Karpas-422 (cell line): ENCODE measurements around the gene RAB11FIP3. TPM values are rescaled to one million over a fixed set of nuclear protein-coding genes. Genes with fewer than 3 reads are reported as not detected.

ENCODE experiments used
- DNase-seq: peaks from one replicate; pipeline ENCODE4 v3.0.0-alpha.2; 2015
- H2AFZ ChIP-seq: fragments of 200-600 bp; sonication (generic); 2 replicates; pipeline ENCODE4 v1.6.1; 2014; ENCODE audit warnings: antibody characterized with exemption, low read length, mixed read lengths
- H3K27ac ChIP-seq: fragments of 200-600 bp; sonication (generic); 2 replicates; pipeline ENCODE4 v1.5.1; 2014; ENCODE audit warnings: mild to moderate bottlenecking, low read length, moderate library complexity
- H3K27me3 ChIP-seq: fragments of 200-600 bp; sonication (generic); 2 replicates; pipeline ENCODE4 v1.6.1; 2014; ENCODE audit warnings: low read length, mixed read lengths
- H3K36me3 ChIP-seq: fragments of 200-600 bp; sonication (generic); 2 replicates; pipeline ENCODE4 v1.6.1; 2014; ENCODE audit warnings: low read length, mixed read lengths; ENCODE audit not compliant: insufficient read depth
- H3K4me1 ChIP-seq: fragments of 200-600 bp; sonication (generic); 2 replicates; pipeline ENCODE4 v1.6.1; 2014; ENCODE audit warnings: mild to moderate bottlenecking, low read length, mixed read lengths
- H3K4me2 ChIP-seq: fragments of 200-600 bp; sonication (generic); 2 replicates; pipeline ENCODE4 v1.6.1; 2014; ENCODE audit warnings: low read length, low read depth, mild to moderate bottlenecking; ENCODE audit not compliant: poor library complexity, severe bottlenecking
- H3K4me3 ChIP-seq: fragments of 200-600 bp; sonication (generic); 2 replicates; pipeline ENCODE4 v1.5.1; 2014; ENCODE audit warnings: mild to moderate bottlenecking, antibody characterized with exemption, low read length, mixed read lengths
- H3K79me2 ChIP-seq: fragments of 200-600 bp; sonication (generic); 2 replicates; pipeline ENCODE4 v1.6.1; 2014; ENCODE audit warnings: mild to moderate bottlenecking, low read length, mixed read lengths
- H3K9ac ChIP-seq: fragments of 200-600 bp; sonication (generic); 2 replicates; pipeline ENCODE4 v1.6.0; 2014; ENCODE audit warnings: low read length
- H3K9me2 ChIP-seq: fragments of 200-600 bp; sonication (generic), shearing (Covaris generic); replicated peaks from 2 replicates; pipeline ENCODE4 v1.6.0; 2014; ENCODE audit warnings: mild to moderate bottlenecking, low read length, moderate library complexity; ENCODE audit not compliant: insufficient read depth
- H3K9me3 ChIP-seq: fragments of 300-700, 200-600 bp; sonication (generic); 2 replicates; pipeline ENCODE4 v1.6.1; 2014; ENCODE audit warnings: low read length, mixed read lengths
- H4K20me1 ChIP-seq: fragments of 200-600 bp; sonication (generic); 2 replicates; pipeline ENCODE4 v1.6.1; 2014; ENCODE audit warnings: mild to moderate bottlenecking, antibody characterized with exemption, low read length, low read depth; ENCODE audit not compliant: insufficient read depth
- small RNA-seq: library from RNA; depleted of rRNA; stranded (forward); fragments of <200 nt; gene quantifications from one replicate; pipeline ENCODE3, GENCODE V24; 2014
- total RNA-seq: library from RNA; depleted of rRNA; stranded (reverse); fragments of >200 nt; shearing (Covaris generic); gene quantifications from 2 replicates; pipeline ENCODE4 v1.2.3, GENCODE V29; 2014; ENCODE audit warnings: low replicate concordance; rRNA removed

RAB11FIP3 gene
- total RNA-seq, 1 experiment from 2014 or later, result 6.0 TPM

DNA sequence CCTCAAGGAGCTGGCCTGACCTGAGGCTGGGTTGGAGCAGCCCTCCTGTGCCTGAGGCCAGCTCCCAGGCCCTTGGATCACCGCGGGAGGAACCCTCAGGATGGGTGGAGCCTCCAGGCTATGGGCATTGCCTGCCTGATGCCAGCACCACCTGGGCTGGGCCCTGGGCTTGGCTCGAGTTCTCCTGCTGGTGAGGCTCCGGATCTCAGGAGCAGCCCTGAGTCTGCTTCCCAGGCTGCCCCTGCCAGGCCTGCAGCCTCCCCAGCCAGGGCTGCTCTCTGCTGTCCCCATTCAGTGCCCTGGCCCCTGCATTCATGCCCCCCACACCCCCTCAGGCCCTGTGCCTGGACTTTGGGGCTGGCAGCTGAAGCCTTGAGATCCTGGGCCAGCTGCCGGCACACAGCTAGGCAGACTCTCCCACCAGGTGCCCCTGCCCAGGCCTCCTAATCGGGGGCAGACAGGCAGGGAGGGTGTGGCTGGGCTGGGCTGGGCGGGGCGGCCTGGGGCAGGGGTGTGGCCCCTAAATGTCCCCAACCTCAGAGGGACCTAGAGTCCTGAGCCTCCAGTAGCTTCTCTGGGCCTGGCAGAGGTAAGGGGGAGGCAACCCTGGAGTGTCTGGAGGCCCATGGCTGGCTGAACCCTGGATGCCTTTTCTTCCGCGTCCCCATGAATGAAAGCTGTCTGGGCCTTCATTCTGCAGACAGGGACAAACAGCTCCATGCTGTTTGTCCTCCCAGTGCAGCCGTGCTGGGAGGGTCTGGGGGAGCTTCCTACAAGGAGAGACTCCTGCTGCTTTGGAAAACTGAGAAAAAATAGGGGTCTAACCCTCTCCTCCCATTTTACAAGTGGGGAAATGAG lies 143.2 kb downstream of the RAB11FIP3 start:
- Histone ChIP-seq H3K79me2 (peaks cover 23% of the 10 kb centered on the region), H3K36me3 (no peaks in the 10 kb centered on the region), H4K20me1 (no peaks in the 10 kb centered on the region), H3K4me3 (peak overlapping the region; percentile 79), H3K9me2 (no peaks in the 10 kb centered on the region), H3K27ac (peak overlapping the region; percentile 41), H3K9me3 (no peaks in the 10 kb centered on the region), H3K4me1 (peaks cover 37% of the 10 kb centered on the region), H3K27me3 (no peaks in the 10 kb centered on the region), H3K4me2 (peak overlapping the region; percentile 99), H3K9ac (peak overlapping the region; percentile 91), H2AFZ (no peak overlapping the region)
- peak; percentile 62 for DNase-seq

DNA sequence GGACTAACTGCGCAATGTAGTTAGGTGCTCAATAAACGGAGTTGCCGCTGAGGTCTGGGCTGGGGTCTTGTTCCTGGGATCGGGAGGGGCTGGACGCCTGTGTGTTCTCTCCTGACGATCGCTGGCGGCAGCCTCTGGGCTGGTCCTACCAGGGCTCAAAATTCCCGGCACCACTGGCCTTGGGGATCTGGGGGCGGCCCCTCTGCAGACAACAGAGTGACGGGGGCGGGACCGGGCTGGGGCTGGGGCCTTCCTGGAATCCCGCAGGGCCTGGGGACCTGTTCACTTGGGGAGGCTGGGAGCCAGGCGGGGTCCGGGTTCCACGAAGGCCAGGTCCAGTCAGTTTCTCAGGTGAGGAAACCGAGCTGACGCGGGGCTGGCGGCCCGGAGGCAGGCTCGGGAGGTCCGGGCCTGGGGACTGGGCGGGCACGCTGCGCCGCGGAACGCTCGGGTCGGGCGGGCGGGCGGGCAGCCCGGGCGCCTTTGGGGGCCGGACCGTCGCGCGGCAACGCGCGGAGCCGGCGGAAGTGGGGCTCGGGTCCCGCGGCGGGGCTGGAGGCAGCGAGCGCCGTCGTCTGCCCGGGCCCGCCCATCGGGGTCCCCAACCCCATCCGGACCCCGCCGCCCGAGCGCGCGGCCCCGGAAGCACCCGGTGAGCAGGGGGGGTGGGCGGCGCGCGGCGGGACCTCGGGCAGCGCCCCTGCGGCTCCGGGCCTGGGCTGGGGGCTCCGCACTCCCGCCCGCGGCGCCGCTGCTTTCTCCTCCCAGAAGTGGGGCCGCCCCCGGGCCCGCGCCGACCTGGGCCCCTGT lies 144.2 kb downstream of the RAB11FIP3 start, which contains the start of gene PIGQ:
Gene PIGQ, plus strand, starts transcription at position 524 of the 810 bp plus-strand sequence. CDS start 4,107 bp downstream, outside the sequence.
- H3K9ac ChIP-seq, result peak within 1 kb of the TSS; percentile 98

More for the DNA sequence above, 144.2 kb downstream of the RAB11FIP3 start, which contains the start of gene PIGQ:
- Histone ChIP-seq H3K4me1 (peaks cover 37% of the 10 kb centered on the region), H3K27ac (peak within 1 kb of the TSS; percentile 41), H3K4me2 (peak within 1 kb of the TSS; percentile 99), H3K9me2 (no peaks in the 10 kb centered on the region), H2AFZ (peak within 1 kb of the TSS; percentile 81), H3K9me3 (no peaks in the 10 kb centered on the region), H3K4me3 (peak within 1 kb of the TSS; percentile 99), H4K20me1 (no peaks in the 10 kb centered on the region), H3K36me3 (no peaks in the 10 kb centered on the region), H3K79me2 (peaks cover 23% of the 10 kb centered on the region), H3K27me3 (no peaks in the 10 kb centered on the region)
- DNase-seq, result peak; percentile 88

Small RNA genes lying within 50 kb of the gene (small RNA-seq; reads per million reads assigned to genes)
- gene MIR3176 (0.36 reads per million), gene MIR5587 (not detected), gene RF00019 (not detected), gene Z98883.1 (not detected)

Other genes starting within 250 kb of the RAB11FIP3 start
- not detected in 2 replicates for gene HBA1, start 249.0 kb upstream of the RAB11FIP3 start, total RNA-seq
- gene HBQ1, start 245.2 kb upstream of the RAB11FIP3 start, total RNA-seq, result not detected in 2 replicates
- gene LUC7L, start 196.2 kb upstream of the RAB11FIP3 start, total RNA-seq, result 85.6 and 110 TPM in 2 replicates
- 12.2 and 24.5 TPM in 2 replicates for gene FAM234A, start 190.8 kb upstream of the RAB11FIP3 start, total RNA-seq
- not detected in 2 replicates for gene RGS11, start 149.7 kb upstream of the RAB11FIP3 start, total RNA-seq
- gene ARHGDIG, start 145.1 kb upstream of the RAB11FIP3 start, total RNA-seq, result 2.7 and 3.1 TPM in 2 replicates
- gene PDIA2, start 142.5 kb upstream of the RAB11FIP3 start, total RNA-seq, result 0.71 TPM in 1 of 2 replicates, not detected in the other
- gene AXIN1, start 72.9 kb upstream of the RAB11FIP3 start, total RNA-seq, result 14.6 and 46.4 TPM in 2 replicates
- gene MRPL28, start 55.1 kb upstream of the RAB11FIP3 start, total RNA-seq, result 38.1 and 103 TPM in 2 replicates
- gene PGAP6, start 43.7 kb upstream of the RAB11FIP3 start, total RNA-seq, result 50.0 and 58.1 TPM in 2 replicates
- gene NME4, start 28.4 kb upstream of the RAB11FIP3 start, total RNA-seq, result 102 and 190 TPM in 2 replicates
- gene DECR2, start 23.8 kb upstream of the RAB11FIP3 start, total RNA-seq, result 5.3 and 10.4 TPM in 2 replicates
- gene CAPN15, start 102.1 kb downstream of the RAB11FIP3 start, total RNA-seq, result 26.7 and 51.3 TPM in 2 replicates
- gene PRR35, start 134.7 kb downstream of the RAB11FIP3 start, total RNA-seq, result not detected in 2 replicates
- gene NHLRC4, start 141.4 kb downstream of the RAB11FIP3 start, total RNA-seq, result 3.7 and 5.9 TPM in 2 replicates
- gene PIGQ, start 144.3 kb downstream of the RAB11FIP3 start, total RNA-seq, result 35.7 and 64.3 TPM in 2 replicates
- 5.9 and 11.3 TPM in 2 replicates for gene RAB40C, start 164.4 kb downstream of the RAB11FIP3 start, total RNA-seq
- 0.22 TPM in 1 of 2 replicates, not detected in the other for gene WFIKKN1, start 205.3 kb downstream of the RAB11FIP3 start, total RNA-seq
- 149 and 293 TPM in 2 replicates for gene METTL26, start 210.7 kb downstream of the RAB11FIP3 start, total RNA-seq
- 41.7 and 137 TPM in 2 replicates for gene MCRIP2, start 216.2 kb downstream of the RAB11FIP3 start, total RNA-seq
- gene WDR90, start 223.7 kb downstream of the RAB11FIP3 start, total RNA-seq, result 37.2 and 55.2 TPM in 2 replicates
- gene RHOT2, start 242.5 kb downstream of the RAB11FIP3 start, total RNA-seq, result 73.8 and 114 TPM in 2 replicates